HEK293 (cell line): ENCODE data around the gene PIK3IP1.
A peak's percentile ranks its signal among the peaks of the same experiment; 100 is the strongest.

ENCODE experiments used
- CTCF ChIA-PET: fragments of 350-600 bp; formaldehyde crosslinking; extraction: SDS; loops from one replicate; lab custom pipeline; 2021; ENCODE audit warnings: antibody characterized with exemption; lab: Yijun Ruan, JAX
- POLR2A ChIA-PET: fragments of 300-600 bp; formaldehyde crosslinking; extraction: SDS; loops from one replicate; lab custom pipeline; 2020; ENCODE audit warnings: antibody characterized with exemption, inconsistent platforms; lab: Yijun Ruan, JAX
- H3K27ac ChIP-seq: fragments of 200-500 bp; sonication (Bioruptor generic); 2 replicates; pipeline ENCODE4 v1.5.1; 2014; ENCODE audit warnings: low read depth, low read length, control low read depth, inconsistent platforms; ENCODE audit errors: extremely low read depth
- H3K36me3 ChIP-seq, 2 experiments: fragments of 200-500 bp in 1 of 2; sonication (Bioruptor generic) in 1 of 2; 1 replicate in 1 of 2; 2 replicates in 1 of 2; pipeline ENCODE4 v1.5.1; 2014 to 2017; ENCODE audit warnings: inconsistent platforms in 2 of 2, low read length in 2 of 2; ENCODE audit not compliant: control insufficient read depth in 2 of 2, insufficient read depth in 1 of 2
- H3K4me1 ChIP-seq: fragments of 200-500 bp; sonication (Bioruptor generic); 2 replicates; pipeline ENCODE4 v1.5.1; 2014; ENCODE audit warnings: mild to moderate bottlenecking, low read length, inconsistent platforms; ENCODE audit not compliant: control insufficient read depth, insufficient read depth
- H3K4me3 ChIP-seq: 2 replicates; pipeline ENCODE4 v1.5.1; 2011; ENCODE audit warnings: low read depth, mild to moderate bottlenecking, control low read depth, low read length, moderate library complexity
- H3K9me3 ChIP-seq: fragments of 200-500 bp; sonication (Bioruptor generic); 2 replicates; pipeline ENCODE4 v1.5.1; 2014; ENCODE audit warnings: low read depth, low read length, inconsistent platforms; ENCODE audit not compliant: control insufficient read depth, insufficient read depth
- HIC1 ChIP-seq: fragments of 450-650 bp; formaldehyde crosslinking; IDR thresholded peaks from 2 replicates; pipeline ENCODE4 v1.5.1; 2016; ENCODE audit warnings: missing biosample characterization, missing genetic modification characterization
- MZF1 ChIP-seq: fragments of 450-650 bp; formaldehyde crosslinking; IDR thresholded peaks from 2 replicates; pipeline ENCODE4 v1.5.1; 2017; ENCODE audit warnings: missing biosample characterization, missing genetic modification characterization, borderline replicate concordance
- OVOL3 ChIP-seq: fragments of 450-650 bp; formaldehyde crosslinking; IDR thresholded peaks from 2 replicates; pipeline ENCODE4 v1.5.1; 2016; ENCODE audit warnings: missing biosample characterization, missing genetic modification characterization
- PRDM1 ChIP-seq: fragments of 450-650 bp; formaldehyde crosslinking; IDR thresholded peaks from 2 replicates; pipeline ENCODE4; 2016; ENCODE audit warnings: missing biosample characterization, missing genetic modification characterization
- PRDM4 ChIP-seq: fragments of 450-650 bp; formaldehyde crosslinking; IDR thresholded peaks from 2 replicates; pipeline ENCODE4 v1.5.1; 2017; ENCODE audit warnings: missing biosample characterization, missing genetic modification characterization
- SP2 ChIP-seq: fragments of 450-650 bp; formaldehyde crosslinking; IDR thresholded peaks from 2 replicates; pipeline ENCODE4 v1.5.1; 2016; ENCODE audit warnings: missing biosample characterization, missing genetic modification characterization
- ZBTB17 ChIP-seq: fragments of 450-650 bp; formaldehyde crosslinking; IDR thresholded peaks from 2 replicates; pipeline ENCODE4 v1.5.1; 2016; ENCODE audit warnings: missing biosample characterization, missing genetic modification characterization
- ZBTB6 ChIP-seq: fragments of 450-650 bp; formaldehyde crosslinking; IDR thresholded peaks from 2 replicates; pipeline ENCODE4 v1.5.1; 2017; ENCODE audit warnings: missing biosample characterization, missing genetic modification characterization
- ZFHX2 ChIP-seq: fragments of 450-650 bp; formaldehyde crosslinking; conservative IDR thresholded peaks from 2 replicates; pipeline ENCODE4 v1.5.1; 2016; ENCODE audit warnings: missing biosample characterization, missing genetic modification characterization
- ZNF121 ChIP-seq: fragments of 450-650 bp; formaldehyde crosslinking; IDR thresholded peaks from 2 replicates; pipeline ENCODE4 v1.5.1; 2016; ENCODE audit warnings: missing biosample characterization, missing genetic modification characterization
- ZNF132 ChIP-seq: fragments of 450-650 bp; formaldehyde crosslinking; IDR thresholded peaks from 2 replicates; pipeline ENCODE4 v1.5.1; 2017; ENCODE audit warnings: missing biosample characterization, missing genetic modification characterization, borderline replicate concordance
- ZNF138 ChIP-seq: fragments of 450-650 bp; formaldehyde crosslinking; IDR thresholded peaks from 2 replicates; pipeline ENCODE4 v1.5.1; 2016; ENCODE audit warnings: missing biosample characterization, missing genetic modification characterization, borderline replicate concordance
- ZNF140 ChIP-seq: fragments of 450-650 bp; formaldehyde crosslinking; IDR thresholded peaks from 2 replicates; pipeline ENCODE4 v1.5.1; 2016; ENCODE audit warnings: missing biosample characterization, missing genetic modification characterization
- ZNF274 ChIP-seq, 2 experiments: fragments of 200-500 bp in 1 of 2; fragments of 450-650 bp in 1 of 2; sonication (Bioruptor generic) in 1 of 2; formaldehyde crosslinking in 1 of 2; IDR thresholded peaks; 2 replicates each; pipeline versions ENCODE4 v1.5.1 to v1.6.1; 2014 to 2016; ENCODE audit warnings: borderline replicate concordance in 1 of 2, inconsistent platforms in 1 of 2, low read length in 1 of 2, missing biosample characterization in 1 of 2, missing genetic modification characterization in 1 of 2
- ZNF302 ChIP-seq: fragments of 450-650 bp; formaldehyde crosslinking; IDR thresholded peaks from 2 replicates; pipeline ENCODE4 v1.5.1; 2016; ENCODE audit warnings: missing biosample characterization, missing genetic modification characterization, low read depth
- ZNF350 ChIP-seq: fragments of 450-650 bp; formaldehyde crosslinking; IDR thresholded peaks from 2 replicates; pipeline ENCODE4 v1.5.0; 2017; ENCODE audit warnings: missing biosample characterization, mild to moderate bottlenecking, missing genetic modification characterization
- ZNF362 ChIP-seq: fragments of 450-650 bp; formaldehyde crosslinking; IDR thresholded peaks from 2 replicates; pipeline ENCODE4 v1.5.1; 2016; ENCODE audit warnings: missing biosample characterization, missing genetic modification characterization
- ZNF37A ChIP-seq: fragments of 450-650 bp; IDR thresholded peaks from 2 replicates; pipeline ENCODE4 v1.5.1; 2018; ENCODE audit warnings: missing biosample characterization, missing genetic modification characterization

Gene PIK3IP1

GRCh38 chr22:31287818-31288495 is 4.3 kb downstream of the PIK3IP1 start:
- H3K4me3 ChIP-seq: no peak overlapping the region
- no peak for TF ChIP-seq OVOL3
- TF ChIP-seq PRDM1 (tag by site-specific recombination): 0 out of 2 replicates have a peak, but pooled peaks have one; percentile 7
- 0 out of 2 replicates have a peak, but pooled peaks have one; percentile 42 for TF ChIP-seq ZNF121 (tag by site-specific recombination)
- TF ChIP-seq ZNF138 (tag by site-specific recombination): no peak
- no peak for TF ChIP-seq ZNF140 (tag by site-specific recombination)
- no peaks in the 10 kb centered on the region for H3K9me3 ChIP-seq
- H3K36me3 ChIP-seq: peaks cover 0 to 11% of the 10 kb centered on the region in 2 experiments; a peak in 1 of 3 replicates
- ChIA-PET POLR2A (no interaction called here), CTCF (interaction anchor here (0.5 kb wide), 1 partner anchor 14 kb away, joined by 5 read pairs; no protein-coding TSS in a partner anchor)
- peaks cover 11% of the 10 kb centered on the region; the same call in 1 of the 2 replicates for H3K4me1 ChIP-seq
- H3K27ac ChIP-seq: no peak overlapping the region

GRCh38 chr22:31286360-31287255 is 5.7 kb downstream of the PIK3IP1 start:
- no peaks in the 10 kb centered on the region for H3K9me3 ChIP-seq
- POLR2A ChIA-PET: interaction anchor here (1.2 kb wide), 1 partner anchor 14 kb away, joined by 3 read pairs; no protein-coding TSS in a partner anchor
- TF ChIP-seq PRDM4 (tag by site-specific recombination) (peak; percentile 84), ZNF350 (tag by site-specific recombination) (no peak), SP2 (tag by site-specific recombination) (no peak), ZNF138 (tag by site-specific recombination) (no peak)
- CTCF ChIA-PET: interaction anchor here (0.6 to 3.3 kb wide), 4 partner anchors 11 to 75 kb away, joined by 3 to 13 read pairs (median 6); partner anchors contain the start of gene LIMK2
- H3K36me3 ChIP-seq: peaks cover 0 to 23% of the 10 kb centered on the region in 2 experiments; a peak in 1 of 3 replicates
- H3K27ac ChIP-seq: no peak overlapping the region
- no peak overlapping the region for H3K4me3 ChIP-seq
- peaks cover 3% of the 10 kb centered on the region; the same call in 1 of the 2 replicates for H3K4me1 ChIP-seq

- Histone ChIP-seq H3K36me3 (peaks cover 0 to 35% of the 10 kb centered on the region in 2 experiments; a peak in 1 of 3 replicates), H3K27ac (peak overlapping the region; percentile 10; the same call in 1 of the 2 replicates), H3K4me3 (no peak overlapping the region), H3K4me1 (no peaks in the 10 kb centered on the region), H3K9me3 (no peaks in the 10 kb centered on the region)
- ChIA-PET POLR2A (interaction anchor here (0.6 kb wide), 1 partner anchor 465 kb away, joined by 3 read pairs; the partner anchor contains the start of gene PRR14L), CTCF (interaction anchor here (0.6 to 3.3 kb wide), 6 partner anchors 9 to 167 kb away, joined by 3 to 13 read pairs (median 8); partner anchors contain the start of gene LIMK2)
- TF ChIP-seq ZNF302 (tag by site-specific recombination): no peak
- no peak for TF ChIP-seq ZFHX2 (tag by site-specific recombination)
- TF ChIP-seq ZNF132 (tag by site-specific recombination): no peak
- no peak for TF ChIP-seq ZNF274 (IDR thresholded peaks at IDR 0.05; ENCODE audit: low read length)
- TF ChIP-seq ZNF274 (tag by site-specific recombination; IDR thresholded peaks at IDR 0.05; ENCODE audit: borderline replicate concordance): no peak
- no peak for TF ChIP-seq ZBTB6 (tag by site-specific recombination)
- no peak for TF ChIP-seq MZF1 (tag by site-specific recombination)
- TF ChIP-seq HIC1 (tag by site-specific recombination): no peak
- no peak for TF ChIP-seq ZNF37A (tag by site-specific recombination)
- TF ChIP-seq ZNF362 (tag by site-specific recombination): no peak
- 0 out of 2 replicates have a peak, but pooled peaks have one; percentile 27 for TF ChIP-seq ZBTB17 (tag by site-specific recombination)
These were observed 7.8 kb downstream of the PIK3IP1 start for GRCh38 chr22:31284281-31285155.
